ENCODE data around the gene ATP2C2.
"Not testable (repeated sequence)": the region's sequence is repeated elsewhere in the genome, so short reads cannot be mapped to it uniquely, and the experiment has no call there.

ATP2C2 gene

DNA sequence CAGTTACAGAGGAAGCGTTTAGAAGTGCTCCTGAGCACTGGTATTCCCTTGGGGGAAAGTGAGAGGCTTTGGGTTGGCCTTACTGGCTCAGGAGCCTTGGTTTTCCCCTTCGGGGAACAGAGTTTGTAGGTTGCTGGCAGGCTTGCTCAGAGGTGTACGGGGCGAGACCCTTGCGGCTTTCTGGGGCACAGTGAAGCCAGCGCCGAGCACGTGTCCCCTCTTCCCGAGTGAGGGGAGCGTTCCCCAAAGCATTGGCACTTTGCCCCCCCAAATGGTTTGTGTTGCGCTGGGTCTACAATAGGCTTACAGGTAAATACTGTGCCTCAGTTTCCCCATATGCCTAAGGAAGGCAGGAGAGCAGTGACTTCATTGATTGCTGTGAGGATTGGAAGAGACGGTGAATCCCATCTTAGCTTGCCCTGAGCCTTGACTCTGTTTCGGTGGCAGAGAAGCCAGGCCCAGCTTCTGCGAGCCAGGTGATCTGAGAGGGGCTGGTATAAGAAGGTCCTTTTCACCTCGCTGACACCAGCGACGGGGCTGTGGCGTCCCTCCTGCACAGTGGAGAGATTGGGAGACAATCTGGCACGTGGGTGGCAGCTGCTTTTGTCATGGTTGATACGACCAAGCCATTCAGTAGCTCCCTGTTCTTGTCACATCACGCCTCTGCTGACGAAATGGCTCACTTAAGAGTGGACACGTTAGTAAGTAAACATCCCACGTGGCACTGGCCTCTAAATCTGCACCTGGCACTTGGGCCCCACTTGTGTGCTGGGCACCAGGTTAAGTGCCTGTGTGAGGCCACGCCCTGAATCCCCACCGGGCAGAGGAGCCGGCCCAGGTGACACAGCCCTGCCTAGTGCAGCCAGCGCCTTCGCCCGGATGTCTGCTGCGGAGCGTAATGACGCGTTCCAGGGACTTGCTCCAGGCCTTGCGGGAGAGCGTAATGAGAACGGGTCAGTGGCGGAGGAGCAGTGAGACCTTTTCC lies 81.1 kb downstream of the ATP2C2 start:
- DNase-seq (ENCODE audit: low read depth in 1 of 2, low spot score in 1 of 2), result no peak

DNA sequence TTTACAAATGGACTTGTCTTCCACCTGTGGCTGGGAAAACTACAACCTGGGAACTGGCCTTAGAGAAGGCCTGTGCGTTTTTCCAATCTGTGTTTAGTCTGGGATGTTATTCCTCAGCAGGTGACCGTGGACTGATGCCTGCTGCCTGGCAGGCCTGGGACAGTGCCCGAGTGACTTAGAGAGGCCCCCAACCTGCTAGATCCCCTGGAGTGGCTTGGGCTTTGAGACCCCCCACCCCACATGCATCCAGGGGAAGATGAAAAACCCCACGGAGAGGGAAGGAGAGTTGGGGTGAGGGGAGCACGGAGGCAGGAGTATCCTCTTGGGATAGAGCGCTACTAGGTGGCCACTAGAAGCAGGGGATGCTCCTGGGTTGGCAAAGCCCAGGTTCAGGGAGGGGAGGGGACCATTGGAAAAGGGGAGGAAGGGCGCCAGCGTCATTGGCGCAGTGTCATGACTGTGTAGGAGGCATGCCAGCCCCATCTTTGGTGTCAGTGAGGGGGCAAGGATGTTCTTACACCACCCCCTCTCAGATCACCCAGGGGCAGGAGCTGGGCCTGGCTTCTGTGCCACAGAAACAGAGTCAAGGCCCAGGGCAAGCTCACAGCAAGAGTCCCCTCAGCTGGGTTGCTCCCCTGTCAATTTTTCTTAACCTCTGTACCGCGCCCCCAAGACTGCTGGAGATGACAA lies 82.0 kb downstream of the ATP2C2 start:
- DNase-seq (ENCODE audit: low read depth in 1 of 2, low spot score in 1 of 2), result no peak

DNA sequence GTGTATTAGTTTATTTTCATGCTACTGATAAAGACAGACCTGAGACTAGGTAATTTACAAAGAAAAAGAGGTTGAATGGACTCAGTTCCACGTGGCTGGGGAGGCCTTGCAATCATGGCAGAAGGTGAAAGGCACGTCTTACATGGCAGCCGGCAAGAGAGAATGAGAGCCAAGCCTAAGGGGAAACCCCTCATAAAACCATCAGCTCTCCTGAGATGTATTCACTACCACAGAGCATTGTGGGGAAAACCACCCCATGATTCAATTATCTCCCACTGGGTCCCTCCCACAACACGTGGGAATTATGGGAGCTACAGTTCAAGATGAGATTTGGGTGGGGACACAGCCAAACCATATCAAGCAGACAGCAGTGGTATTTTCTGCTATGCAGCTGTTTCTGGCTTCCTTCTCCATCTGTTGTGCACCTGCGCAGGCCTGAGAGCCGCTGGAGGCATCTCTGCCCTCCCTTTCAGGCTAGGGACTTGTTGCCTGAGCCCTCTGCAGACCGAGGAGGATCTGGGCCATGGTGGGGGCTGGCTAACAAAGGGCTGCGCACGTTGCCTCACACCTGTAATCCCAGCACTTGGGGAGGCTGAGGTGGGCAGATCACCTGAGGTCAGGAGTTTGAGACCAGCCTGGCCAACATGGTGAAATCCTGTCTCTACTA lies 82.8 kb downstream of the ATP2C2 start:
- DNase-seq (ENCODE audit: low read depth in 1 of 2, low spot score in 1 of 2), result not testable (repeated sequence)

DNA sequence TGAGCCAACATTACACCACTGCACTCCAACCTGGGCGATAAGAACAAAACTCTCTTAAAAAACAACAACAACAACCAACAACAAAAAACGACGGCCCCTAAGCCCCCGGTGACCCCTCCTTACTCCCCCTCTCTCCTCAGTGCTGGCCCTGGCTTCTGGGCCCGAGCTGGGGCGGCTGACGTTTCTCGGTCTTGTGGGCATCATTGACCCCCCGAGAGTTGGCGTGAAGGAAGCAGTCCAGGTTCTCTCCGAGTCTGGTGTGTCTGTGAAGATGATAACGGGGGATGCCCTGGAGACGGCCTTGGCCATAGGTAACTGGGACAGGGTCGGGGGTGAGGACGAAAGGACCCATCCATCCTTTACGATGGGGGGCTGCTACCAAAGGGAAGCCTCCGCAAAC lies 83.4 kb downstream of the ATP2C2 start:
- no peak for DNase-seq (ENCODE audit: low read depth in 1 of 2, low spot score in 1 of 2)

DNA sequence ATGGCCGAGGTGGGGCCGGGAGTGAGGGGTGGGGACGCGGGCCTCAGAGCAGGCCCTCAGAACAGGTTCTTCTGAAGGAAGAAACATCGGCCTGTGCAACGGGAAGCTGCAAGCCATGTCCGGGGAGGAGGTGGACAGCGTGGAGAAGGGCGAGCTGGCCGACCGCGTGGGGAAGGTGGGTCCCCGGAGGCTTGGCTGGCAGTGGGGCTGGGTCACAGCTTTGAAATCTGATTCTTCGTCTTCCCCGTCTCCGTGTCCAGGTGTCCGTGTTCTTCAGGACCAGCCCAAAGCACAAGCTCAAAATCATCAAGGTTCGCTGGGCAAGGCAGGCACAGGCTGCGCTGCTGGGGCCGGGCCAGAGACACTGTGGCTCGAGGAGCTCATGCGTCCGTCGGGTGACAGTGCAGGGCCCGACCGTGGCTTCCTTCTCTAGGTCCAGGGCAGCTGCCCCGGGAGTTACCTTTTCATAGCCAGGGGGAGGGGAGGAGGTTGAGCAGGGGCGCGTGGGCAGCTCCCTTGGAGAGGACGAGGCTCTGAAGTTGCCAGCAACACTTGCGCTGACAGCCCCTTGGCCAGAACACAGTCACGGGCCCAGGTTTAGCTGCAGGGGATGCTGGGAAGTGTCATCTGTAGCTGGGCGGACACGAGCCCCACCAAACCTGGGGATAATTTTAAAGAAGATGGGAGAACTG lies 84.9 kb downstream of the ATP2C2 start:
- no peak for DNase-seq (ENCODE audit: low read depth in 1 of 2, low spot score in 1 of 2)

DNA sequence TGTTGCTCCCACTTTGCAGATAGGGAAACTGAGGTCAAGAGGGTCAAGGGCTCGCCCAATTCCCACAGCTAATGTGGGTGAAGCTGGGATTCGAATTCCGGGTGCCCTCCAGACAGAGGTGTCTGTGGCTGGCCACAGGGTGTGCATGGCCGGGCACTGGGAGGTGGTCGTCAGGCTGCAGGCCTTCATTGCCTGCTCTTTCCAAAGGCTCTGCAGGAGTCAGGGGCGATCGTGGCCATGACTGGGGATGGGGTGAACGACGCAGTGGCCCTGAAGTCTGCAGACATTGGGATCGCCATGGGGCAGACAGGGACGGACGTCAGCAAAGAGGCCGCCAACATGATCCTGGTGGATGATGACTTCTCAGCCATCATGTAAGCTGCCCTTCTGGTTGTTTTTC lies 86.3 kb downstream of the ATP2C2 start:
- DNase-seq (ENCODE audit: low read depth in 1 of 2, low spot score in 1 of 2), result no peak

DNA sequence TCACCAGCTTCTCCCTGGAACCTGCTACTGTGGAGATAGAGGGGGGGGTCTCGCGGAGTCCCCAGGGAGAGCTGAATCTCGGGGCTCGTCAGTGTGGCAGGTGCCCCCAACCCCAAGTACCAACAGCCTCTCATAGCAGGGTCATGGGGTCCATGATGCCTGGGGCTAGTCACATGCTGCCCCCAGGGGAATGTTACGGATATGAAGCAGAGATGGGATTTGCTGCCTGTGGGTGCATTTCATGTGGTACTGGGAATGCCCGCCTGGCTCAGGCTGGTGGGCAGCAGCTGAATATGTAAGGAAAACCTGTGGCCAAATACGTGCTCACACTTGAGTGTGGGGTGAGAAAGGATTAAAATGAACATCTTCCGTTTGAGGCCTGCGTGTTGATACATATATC lies 86.7 kb downstream of the ATP2C2 start:
- no peak for DNase-seq (ENCODE audit: low read depth in 1 of 2, low spot score in 1 of 2)

DNA sequence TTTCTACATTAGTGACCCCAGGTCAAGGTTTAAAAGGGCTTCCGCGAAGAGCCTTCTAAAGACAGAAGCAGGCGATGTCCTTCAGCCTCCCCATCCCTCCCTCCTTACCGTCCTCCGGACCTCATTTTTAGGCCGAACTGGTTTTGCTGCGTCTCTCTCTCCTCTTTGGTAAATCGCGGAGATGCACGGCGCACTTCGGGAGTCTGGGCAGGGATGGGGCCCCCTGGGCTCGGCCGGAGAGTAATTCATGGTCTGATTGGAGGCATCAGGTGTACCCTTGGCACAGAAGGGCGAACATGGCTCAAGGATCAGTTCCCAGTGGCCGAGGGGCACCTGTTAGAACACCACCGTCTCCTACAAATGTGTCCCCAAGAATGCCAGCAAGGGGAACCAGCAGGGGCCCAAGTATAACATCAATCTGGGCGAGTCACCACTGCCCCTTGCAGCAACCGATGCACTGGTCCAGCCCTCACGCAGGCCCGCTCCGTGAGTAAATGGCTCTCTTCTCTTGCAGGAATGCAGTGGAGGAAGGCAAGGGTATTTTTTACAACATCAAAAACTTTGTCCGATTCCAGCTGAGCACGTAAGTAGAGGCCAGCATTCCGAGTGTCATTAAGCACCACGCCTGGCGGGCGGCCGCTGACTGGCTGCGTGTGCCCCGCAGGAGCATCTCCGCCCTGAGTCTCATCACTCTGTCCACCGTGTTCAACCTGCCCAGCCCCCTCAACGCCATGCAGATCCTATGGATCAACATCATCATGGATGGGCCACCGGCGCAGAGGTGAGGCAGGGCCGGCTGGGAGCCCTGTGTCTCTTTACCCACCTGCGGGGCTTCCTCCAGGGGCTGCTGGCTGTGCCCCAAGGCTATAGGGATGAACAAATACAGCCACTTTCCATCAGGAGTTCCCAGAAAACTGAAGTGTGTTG lies 90.5 kb downstream of the ATP2C2 start:
- DNase-seq (ENCODE audit: low read depth in 1 of 2, low spot score in 1 of 2), result no peak

DNA sequence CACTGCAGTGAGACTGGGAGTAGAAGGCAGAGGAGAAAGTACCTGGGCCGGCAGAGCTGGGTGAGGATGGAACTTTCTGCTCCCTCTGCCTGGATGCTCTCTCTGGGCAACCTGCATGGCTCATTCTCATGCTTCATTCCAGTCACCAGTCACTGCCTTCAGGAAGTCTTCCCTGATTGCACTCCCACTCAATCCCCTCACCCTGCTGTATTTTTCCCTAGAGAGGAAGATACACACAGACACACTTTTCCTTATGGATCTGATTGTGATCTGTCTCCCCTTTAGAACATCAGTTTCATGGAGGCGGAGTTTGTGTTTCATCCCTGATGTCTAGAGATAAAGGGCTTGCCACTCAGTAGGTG lies 91.2 kb downstream of the ATP2C2 start:
- DNase-seq (ENCODE audit: low read depth in 1 of 2, low spot score in 1 of 2), result no peak

DNA sequence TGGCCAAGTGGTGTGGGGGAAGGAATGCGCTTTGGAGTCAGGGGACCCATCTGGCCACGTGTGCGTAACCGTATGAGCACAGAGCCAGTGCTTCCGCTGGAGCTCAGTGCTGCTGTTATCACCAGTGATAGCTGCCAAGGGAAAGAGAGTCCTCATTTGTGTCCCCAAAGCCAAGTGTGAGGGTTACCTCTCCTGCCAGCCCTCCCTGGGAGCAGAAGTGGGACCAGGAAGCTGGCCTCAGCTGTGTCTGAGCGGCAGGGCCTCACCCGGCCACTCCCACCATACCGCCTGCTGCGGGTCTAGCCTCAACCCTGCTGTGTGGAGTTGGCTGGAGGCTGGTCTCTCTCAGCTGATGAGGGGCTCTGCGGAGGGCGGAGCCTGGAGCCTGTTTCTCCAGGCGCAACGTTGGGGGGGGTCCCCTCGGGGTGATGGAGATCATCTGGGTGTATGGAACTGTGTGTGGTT lies 91.6 kb downstream of the ATP2C2 start:
- no peak for DNase-seq (ENCODE audit: low read depth in 1 of 2, low spot score in 1 of 2)

DNA sequence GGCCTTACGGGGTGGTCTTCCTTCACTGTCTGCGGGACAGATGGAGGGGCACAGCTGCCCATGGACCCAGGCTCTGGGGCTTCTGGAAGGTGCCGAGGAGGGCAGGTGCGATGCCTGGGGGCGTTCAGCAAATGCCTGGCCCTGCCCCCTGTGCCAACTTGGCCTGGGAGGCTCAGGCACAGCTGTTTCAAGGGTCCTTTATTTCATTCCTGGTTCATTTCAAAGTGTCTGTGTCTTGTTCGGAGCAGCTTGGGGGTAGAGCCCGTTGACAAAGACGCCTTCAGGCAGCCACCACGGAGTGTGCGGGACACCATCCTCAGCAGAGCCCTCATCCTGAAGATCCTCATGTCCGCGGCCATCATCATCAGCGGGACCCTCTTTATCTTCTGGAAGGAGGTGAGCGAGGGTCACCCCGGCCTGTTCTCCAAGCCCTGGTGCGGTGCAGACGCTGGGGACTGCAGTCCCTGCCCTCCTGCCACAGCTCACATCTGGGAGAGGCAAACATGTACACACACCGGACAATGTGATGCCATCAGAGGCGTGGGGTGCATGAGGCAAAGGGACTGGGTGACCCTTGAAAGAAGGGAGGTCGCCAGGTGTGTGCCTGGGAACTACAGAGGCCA lies 92.2 kb downstream of the ATP2C2 start:
- no peak for DNase-seq (ENCODE audit: low read depth in 1 of 2, low spot score in 1 of 2)

DNA sequence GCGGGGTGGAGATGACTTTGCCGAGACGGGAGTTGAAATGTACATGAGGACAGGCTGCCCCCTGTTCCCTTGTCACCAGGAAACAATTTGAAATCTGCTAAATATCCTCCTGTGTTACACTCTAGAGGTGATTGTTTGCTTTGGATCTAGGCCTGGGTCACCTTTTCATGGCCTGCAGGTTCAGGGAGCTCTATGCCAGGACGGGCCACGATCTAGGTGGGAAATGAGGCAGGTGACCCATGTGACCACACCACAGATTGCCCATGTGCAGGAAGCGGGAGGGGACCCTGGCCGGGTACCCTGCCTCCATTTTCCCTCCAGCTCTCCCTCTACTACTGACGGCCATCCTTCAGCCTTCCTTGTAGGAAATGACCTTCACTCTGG lies 92.7 kb downstream of the ATP2C2 start:
- no peak for DNase-seq (ENCODE audit: low read depth in 1 of 2, low spot score in 1 of 2)

DNA sequence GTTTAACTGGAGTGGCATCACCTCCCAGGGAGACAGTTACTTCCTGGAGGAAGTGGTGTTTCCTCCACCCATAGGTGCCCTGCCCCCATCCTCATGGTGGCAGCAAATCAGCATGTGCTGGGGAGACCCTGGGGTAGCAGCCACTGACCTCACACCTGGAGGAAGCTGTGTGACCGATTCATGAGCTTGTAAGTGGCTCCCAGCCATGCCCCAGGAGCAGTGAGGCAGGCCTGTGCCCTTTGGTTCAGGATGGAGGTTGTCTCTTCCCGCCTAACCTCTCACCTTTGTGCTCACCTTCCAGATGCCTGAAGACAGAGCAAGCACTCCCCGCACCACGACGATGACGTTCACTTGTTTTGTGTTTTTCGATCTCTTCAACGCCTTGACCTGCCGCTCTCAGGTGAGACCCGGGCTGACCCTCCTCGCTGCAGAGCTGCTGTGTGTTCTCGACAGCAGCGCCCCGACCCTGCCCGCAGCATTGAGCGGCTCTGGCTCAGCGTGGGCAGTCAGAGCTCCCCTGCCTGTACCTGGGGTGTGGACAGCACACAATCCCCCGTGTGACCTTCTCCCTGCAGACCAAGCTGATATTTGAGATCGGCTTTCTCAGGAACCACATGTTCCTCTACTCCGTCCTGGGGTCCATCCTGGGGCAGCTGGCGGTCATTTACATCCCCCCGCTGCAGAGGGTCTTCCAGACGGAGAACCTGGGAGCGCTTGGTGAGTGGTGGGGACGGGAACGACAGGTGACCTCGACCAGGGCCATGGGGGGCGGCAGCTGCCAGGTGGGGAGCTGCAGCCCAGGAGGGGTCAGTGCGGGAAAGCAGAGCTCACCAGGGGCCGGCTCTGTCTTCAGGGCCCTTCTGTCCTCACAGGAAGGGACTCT lies 93.3 kb downstream of the ATP2C2 start:
- DNase-seq (ENCODE audit: low read depth in 1 of 2, low spot score in 1 of 2), result no peak

DNA sequence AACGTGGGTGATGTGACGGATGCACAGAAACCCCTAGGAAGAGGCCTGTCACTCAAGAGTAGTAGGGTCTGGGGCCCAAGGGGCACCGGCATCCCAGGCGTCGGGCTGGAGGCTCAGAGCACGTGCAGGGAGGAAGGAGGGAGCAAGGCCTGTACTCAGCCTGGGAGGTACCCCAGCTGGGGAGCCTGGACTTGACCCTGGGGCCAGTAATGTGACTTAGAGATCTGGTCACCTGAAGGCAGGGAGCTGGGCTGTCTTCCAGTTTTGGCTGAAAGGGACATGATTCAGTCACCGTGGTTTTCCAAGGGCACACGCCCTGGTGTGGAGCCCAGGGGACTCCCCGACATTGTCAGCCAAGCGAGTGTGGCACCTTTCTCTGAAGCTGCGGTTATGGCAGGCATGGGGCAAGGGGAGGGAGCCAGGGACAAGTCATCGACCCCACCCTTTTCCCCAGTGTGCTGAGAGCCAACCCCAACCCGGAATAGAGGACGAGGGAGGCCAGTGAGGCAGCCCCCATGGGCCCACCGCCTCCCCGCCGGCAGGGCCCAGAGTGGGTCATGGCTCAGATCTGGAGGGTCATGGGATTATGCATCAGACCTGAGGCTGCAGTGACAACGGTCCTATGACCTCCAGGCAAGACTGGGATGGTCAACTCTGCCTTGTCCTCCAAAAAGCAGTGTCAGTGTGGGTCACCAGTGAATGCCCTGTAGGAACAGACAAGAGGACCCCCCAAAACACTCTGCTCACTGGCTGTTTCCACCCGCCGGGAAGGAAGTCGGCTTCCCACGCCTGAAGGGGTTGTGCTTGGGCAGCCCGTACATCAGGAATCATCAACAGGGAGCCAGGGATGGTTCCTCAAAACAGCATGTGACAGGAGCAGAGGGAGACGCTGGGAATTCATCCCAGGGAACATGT lies 94.2 kb downstream of the ATP2C2 start:
- DNase-seq (ENCODE audit: low read depth in 1 of 2, low spot score in 1 of 2), result no peak

DNA sequence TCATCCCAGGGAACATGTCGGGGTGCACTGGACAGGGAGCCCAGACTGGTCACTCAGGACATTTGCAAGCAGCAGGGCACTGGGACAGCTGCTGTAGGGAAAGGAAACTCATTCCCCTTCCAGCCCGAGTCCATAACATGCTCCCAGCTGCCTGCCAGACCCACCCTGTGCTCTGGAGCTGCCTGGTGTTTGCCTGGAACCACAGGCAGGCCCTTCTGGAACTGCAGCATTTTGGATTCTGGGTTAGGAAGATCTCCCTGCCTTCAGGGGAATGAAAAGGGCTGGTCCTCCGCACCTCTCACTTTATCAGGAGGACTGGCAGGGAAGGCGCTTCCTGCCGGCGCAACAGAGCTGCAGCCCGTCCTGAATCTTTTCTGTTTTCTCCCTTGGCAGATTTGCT lies 94.9 kb downstream of the ATP2C2 start:
- DNase-seq (ENCODE audit: low read depth in 1 of 2, low spot score in 1 of 2), result no peak

DNA sequence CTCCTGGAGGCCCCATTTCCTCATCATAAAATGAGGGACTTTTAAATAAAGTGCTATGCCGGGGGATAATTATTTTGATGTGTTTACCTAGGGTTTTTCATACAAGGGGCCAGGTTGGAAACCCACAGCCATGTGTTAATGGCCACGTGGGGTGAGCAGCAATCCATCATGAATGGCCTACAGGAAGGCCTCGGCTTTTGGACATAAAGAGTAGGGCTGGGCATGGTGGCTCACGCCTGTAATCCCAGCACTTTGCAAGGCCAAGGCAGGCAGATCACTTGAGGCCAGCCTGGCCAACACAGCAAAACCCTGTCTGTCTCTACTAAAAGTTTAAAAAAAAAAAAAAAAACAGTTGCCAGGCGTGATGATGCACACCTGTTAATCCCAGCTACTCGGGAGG lies 95.8 kb downstream of the ATP2C2 start:
- DNase-seq (ENCODE audit: low read depth in 1 of 2, low spot score in 1 of 2), result no peak

DNA sequence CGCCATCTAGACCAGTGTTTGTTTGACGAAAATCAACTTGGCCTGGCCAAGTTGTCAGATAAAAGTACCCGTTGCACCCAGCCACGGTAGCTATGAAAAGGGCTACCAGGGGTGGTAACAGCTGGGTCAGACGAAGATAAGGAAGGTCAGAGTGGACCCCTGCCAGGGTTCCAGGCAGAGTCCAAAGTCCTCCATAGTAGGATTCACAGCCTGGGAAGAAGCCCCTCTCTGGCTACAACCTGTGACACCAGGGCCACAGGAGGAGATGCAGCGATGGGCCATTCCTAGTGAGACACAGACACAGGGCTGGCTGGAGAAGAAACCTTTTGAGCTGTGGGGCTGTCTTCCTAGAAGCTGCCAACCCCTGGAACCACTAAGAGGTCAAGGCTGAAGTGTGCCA lies 96.8 kb downstream of the ATP2C2 start:
- no peak for DNase-seq (ENCODE audit: low read depth in 1 of 2, low spot score in 1 of 2)

DNA sequence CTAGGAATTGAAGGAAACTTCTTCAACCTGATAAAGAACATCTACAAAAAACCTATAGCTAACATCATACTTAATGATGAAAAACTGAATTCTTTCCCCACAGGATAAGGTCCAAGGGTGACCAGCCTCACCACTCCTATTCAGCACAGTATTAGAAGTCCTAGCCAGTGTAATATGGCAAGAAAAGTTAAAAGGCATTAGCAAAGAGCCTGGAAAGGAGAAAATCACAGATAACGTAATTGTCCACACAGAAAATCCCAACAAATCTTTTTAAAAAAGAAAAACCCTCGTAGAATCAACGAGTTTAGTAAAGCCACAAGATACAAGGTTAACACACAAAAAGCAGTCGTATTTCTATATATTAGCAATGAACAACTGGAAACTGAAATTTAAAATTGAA lies 98.4 kb downstream of the ATP2C2 start:
- DNase-seq (ENCODE audit: low read depth in 1 of 2, low spot score in 1 of 2), result no peak
